NCI-H345 treated with DMSO at 0.1 percent for 48 hours (cell line): ENCODE data around the gene SCFD1.

Experiments used
- DNase-seq: peaks from one replicate; lab custom pipeline; 2025; ENCODE audit not compliant: unreplicated experiment; lab: John Stamatoyannopoulos, UW

The SCFD1 gene

DNA sequence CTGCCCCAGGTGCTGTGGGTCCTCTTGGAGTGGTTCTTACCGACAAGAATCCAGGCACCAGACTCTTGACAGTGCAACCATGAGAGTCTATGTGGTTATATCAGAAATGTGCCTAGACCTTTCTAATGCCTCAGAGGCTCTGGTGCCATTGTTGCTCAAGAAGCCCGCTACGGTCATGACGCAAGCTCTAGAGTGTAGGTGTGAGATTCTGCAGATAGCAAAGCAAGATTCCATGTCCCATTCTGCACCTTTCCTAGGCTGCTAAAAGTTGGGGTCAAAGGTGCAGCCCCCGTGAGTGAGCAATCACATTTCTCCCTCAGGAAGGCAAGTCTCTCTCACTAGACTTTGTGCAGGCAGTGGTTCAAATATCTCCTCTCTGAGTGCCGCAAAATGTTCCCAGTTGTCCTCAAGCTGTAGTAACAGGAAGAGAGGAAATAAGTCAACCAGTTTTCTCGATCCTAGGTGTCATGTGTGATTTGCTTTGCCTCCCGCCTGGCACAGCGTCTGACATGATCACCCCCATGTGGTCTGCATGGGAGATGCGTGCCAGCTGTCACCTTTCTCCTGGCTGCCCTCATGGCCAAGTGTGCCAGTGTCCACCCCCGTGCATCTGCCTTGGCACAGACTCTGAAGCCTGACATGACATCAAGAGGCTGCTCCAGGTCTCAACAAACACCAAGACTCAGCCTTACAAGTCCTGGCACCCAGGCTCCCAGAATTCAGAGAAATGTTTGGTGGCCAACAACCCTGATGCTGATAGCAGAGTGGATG lies 129.7 kb downstream of the SCFD1 start:
- DNase-seq, result no peak

DNA sequence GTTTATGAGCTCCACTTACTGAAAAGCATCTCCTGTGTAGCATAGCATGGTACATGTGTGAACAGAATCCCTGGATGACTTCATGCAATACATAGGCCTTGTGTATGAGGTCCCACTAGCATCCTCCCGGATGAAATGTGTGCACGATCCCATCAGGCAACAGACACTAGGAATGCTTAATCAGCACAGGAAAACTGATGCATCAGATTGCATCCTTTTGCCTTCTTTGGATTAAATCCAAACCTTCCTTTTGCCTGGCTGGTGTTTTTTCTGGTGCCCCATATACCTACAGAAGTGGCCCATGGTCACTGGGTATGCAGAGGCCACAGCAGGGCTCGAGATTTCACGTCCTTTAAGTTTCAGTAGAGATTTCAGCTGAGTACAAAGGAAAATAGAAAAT lies 131.3 kb downstream of the SCFD1 start:
- DNase-seq, result no peak

DNA sequence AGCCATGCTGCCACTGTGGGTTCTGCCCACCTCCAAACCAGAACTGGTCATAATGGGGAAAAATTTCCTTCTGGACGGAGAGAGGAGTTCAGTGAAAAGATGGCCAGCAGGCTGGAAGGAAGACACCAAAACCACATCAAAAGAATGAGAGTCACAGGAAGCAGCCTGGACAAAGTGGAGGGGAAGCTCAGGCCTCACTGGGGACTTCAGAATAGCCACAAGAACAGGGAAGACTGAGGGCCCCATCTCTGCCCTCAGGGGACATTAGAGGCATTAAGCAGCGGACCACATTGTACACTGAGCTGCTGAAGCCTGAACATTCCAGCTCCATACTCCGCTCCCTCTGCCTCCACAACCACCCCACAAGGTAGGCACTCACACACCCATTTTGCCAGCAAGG lies 132.7 kb downstream of the SCFD1 start:
- DNase-seq, result no peak

DNA sequence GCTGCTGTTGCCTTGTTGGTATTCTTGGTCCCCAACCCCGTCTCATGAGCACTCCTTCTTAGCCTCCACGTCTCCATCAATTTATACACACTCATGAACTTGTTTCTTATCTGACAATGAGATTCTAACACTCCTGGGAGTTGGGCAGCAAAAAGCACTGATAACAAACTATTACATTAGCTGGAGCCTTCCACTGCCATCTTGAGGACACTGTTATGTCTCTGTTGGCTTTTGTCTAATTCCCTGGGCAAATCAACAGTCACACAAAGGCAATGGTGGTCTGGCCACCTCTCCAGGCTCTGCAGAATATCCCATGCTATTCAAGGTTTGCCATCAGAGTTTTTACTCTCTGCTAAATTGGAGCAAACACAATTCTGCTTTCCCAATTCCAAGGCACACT lies 134.5 kb downstream of the SCFD1 start:
- no peak for DNase-seq

DNA sequence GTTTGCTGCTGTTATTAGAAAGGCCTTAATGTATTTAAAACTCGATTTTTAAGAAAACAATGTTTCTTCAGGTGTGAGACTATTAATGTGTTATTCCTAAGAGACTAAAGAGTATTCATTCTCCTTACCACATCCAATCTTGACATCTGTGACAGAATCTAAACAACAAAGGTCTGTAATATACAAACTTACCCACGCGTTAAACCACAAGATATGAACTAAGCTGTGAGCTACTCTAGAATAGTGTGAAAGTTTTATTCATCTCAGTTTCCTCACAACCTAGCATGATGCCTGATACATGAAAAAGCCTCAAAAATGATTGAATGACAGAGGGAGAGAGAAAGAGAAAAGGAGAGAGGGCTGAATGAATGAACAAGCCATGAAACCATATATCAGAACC lies 135.0 kb downstream of the SCFD1 start:
- no peak for DNase-seq

DNA sequence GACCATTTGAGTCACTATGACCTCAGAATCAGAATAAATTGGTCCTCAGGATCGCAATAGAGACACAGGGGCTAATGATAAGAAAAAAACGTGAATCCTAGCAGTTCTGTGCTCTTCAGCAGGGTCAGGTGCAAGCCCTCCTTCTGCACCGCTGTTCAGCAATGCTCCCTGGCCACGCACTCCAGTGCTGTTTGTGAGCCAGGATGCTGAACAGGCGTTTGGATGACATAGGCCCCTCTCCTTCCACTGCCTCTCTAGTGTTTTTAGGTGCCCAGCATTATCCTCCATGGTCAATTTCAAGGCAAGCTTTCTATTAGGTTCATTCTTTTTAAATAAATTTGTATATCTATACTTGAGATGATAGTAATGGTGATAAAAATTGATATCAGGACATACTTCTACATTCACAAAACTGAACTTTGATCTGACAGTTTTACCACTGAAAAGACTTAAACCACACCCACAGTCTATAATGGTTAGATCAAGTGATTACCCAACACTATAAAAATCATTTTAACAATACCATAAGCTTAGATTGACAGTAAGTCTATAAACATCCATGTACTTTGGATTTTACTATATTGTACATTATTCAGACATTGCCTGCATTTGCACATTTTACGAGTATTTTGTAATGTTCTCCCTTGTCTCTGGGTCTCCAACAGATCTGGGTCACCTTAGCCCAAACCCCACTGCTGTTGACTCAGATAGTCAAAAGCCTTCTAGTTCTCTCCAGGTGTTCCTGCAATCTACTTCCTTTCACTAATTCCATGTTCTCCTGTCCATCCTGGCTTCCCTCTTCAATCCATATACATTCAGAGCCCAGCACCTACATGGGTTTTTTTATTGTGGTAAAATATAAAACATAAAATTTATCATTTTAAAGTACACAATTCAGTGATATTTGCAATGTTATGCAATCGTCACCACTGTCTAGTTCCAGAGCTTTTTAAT lies 137.3 kb downstream of the SCFD1 start:
- DNase-seq, result no peak

DNA sequence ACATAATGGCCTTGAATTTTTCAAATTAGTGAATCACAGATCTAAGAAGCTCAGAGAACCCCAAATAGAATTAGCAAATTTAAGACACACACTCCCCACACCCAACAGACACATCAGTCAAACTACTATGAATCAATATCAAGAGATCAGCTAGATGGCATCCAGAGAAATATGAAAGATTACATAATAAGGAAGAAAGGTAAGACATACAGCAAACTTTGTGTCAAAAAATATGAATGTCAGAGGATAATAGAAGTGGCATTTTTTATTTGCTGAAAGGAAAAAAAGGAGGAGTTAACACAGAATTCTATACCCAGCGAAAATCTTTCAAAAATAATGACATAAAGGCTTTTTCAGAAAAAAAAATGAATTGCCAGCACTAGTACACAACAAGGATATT lies 141.8 kb downstream of the SCFD1 start:
- DNase-seq, result no peak

DNA sequence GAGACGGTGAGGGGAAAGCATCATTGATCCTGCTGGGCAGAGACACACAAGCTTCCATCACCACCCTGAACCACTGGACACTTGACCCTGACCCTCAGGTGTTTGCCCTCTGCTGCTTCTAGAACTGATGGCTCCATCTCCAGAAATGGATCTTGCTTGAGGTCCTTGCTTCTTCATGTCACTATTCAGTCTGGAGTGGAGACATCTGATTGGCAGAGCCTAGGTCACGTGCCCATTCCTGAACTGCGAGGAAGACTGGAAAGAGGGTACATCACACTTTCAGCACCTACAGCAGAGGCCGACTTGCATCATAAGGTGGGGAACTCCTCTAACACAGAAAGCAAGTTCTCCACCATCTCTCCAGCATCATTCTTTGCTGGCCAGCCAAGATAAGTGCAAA lies 145.5 kb downstream of the SCFD1 start:
- no peak for DNase-seq

DNA sequence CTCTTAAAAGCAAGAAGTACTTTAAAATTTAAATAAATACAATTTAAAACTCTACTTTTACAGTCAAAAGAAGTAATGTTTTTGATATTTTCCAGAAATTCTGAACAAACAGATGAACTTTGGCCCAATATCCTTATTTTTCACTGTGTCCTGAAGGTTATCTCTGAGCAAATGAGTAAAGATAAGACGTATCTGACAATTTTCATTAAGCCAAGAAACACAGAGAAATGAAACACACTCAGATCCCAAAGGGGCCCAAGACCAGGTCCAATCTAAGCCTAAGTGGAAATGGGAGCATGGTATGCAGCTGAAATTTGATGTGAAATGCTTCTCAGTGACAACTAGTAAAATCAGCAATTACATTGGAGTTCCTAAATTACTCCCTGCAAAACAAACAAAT lies 146.7 kb downstream of the SCFD1 start:
- DNase-seq, result no peak

DNA sequence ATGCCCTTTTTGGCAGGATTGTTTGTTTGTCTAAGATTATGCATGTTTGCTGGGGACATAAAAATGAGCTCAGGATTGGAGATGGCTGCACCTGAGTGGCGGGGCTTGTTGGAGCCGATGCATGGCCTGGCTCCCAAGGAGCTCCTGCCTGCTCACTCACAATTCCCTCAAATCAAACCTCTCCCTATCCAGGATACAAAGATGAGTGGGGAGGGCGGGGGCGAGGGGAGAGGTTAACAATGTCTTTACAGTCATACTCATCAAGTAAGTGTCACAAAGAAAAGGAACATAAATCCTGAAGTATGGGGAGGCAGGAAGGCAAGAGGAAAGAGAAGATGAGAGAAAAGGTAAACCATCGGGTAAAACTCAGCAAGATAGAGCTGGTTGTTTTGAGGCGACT lies 148.3 kb downstream of the SCFD1 start:
- DNase-seq, result no peak

DNA sequence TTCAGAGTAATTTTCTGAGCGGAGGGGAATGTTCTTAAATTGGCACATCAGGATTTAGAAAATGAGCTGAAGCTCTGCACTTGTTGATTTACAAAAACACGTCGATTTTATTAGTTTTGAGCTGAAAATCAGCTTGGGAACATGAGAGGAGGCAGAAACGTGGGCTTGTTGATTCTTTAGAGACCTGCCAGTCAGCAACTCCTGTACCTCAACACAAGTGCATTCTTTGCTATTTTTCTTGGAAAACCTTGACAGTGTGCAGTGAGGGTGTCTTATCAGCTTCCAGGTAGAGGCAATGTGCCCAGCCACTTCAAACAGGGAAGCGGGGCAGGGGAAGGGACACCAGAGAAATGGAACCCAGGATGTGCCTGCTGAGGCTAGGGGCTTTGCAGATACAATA lies 149.5 kb downstream of the SCFD1 start:
- DNase-seq, result no peak

DNA sequence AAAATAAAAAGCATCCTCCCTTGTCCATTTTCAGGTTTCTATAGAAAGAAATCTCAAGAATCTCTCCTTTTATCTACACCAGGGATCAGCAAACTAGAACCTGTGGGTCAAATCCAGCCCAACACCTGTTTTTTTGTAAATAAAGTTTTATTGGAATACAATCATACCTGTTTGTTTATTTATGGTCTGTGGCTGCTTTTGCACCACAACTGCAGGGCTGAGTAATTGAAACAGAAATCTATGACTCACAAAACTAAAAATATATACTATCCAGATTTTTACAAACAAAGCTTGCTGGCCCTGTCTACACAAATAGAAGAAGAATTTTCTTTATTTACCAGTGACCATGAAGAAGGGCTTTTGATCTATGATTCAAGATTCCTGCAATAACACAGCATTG lies 157.1 kb downstream of the SCFD1 start:
- DNase-seq, result no peak
